ENCODE results near the gene PDLIM4.

The PDLIM4 gene

DNA sequence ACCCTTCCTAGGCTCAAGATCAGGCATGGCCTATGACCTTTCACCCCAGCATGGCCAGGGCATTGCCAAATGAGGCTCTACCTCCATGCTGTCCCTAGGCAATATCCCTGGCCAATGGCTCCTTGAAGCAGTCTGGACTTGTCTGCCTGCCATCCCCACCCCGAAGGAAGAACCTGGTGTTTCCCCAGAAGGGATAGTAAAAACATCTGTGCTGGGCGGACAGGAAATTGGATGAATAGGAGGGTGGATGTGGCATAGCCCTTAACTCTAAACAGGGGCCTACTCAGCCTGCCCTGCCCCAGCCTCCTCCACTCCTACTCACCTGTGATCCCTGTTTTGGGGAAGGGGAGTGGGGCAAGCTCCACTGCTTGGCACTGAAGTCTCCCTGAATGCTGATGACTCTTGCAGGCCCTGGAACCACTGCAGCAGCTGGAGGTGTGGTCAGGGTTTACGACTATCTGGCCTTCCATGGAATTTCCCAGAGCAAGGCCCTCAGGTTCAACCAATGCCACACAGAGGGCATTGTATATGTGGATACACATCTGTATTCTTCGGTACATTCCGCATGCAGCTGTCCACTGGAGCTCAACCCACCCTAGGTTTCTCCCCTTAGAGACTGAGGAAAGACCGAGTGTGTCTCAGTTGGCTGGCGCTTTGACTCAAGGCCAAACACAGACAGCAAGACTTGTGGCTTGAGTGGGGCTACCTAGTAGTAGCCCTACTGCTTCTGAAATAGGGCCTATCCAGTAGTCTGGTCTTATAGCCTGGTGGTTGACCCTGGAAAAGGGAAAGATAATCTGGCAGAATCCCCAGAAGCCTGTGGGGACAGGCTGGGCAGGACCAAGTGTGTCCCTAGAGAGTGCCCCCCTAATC lies 23.4 kb upstream of the PDLIM4 start:
- TF ChIP-seq, protein P1, sequence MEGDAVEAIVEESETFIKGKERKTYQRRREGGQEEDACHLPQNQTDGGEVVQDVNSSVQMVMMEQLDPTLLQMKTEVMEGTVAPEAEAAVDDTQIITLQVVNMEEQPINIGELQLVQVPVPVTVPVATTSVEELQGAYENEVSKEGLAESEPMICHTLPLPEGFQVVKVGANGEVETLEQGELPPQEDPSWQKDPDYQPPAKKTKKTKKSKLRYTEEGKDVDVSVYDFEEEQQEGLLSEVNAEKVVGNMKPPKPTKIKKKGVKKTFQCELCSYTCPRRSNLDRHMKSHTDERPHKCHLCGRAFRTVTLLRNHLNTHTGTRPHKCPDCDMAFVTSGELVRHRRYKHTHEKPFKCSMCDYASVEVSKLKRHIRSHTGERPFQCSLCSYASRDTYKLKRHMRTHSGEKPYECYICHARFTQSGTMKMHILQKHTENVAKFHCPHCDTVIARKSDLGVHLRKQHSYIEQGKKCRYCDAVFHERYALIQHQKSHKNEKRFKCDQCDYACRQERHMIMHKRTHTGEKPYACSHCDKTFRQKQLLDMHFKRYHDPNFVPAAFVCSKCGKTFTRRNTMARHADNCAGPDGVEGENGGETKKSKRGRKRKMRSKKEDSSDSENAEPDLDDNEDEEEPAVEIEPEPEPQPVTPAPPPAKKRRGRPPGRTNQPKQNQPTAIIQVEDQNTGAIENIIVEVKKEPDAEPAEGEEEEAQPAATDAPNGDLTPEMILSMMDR (conservative IDR thresholded peaks at IDR 0.05; ENCODE audit: low read length) = no peak
- DNase-seq (ENCODE audit: low read depth) = no peak
- no peak overlapping the region for H3K4me3 ChIP-seq (ENCODE audit: low read length)

DNA sequence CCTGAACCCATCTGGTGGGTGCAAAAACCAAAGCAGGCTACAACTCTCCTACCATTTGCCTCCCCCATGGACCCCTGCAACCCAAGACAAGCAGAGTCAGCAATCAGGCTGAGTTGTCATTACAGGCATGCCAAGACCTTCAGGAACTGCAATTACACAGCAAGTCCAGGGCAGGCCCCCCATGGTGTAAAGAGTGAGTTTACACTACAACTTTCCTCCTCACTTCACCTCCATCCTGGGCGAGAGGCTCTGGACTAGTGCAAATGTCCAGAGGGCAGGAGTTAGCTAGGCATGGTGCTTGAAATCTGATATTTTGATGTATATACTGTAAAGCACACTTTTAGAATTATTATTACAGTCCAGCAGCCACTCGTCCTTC lies 22.8 kb upstream of the PDLIM4 start:
- no peak for DNase-seq (ENCODE audit: low read depth)
- no peak overlapping the region for H3K4me3 ChIP-seq (ENCODE audit: low read length)
- TF ChIP-seq, protein P1 (conservative IDR thresholded peaks at IDR 0.05; ENCODE audit: low read length) = no peak

DNA sequence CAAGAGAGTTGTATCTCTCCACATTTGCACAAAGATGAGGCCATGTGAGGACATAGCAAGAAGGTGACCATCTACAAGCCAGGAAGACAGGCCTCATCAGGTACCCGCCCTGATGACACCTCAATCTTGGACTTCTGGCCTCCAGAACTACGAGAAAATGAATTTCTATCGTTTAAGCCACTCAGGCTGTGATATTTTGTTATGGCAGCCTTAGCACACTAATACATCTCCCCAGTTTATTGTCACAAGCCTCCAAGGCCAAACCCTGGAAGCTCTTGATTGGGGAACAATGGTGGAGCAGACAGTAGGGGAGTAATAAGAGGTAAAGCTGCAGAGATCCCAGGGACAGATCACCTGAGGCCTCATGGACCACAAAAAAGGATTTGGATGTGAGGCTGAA lies 22.2 kb upstream of the PDLIM4 start:
- TF ChIP-seq, protein P1 (conservative IDR thresholded peaks at IDR 0.05; ENCODE audit: low read length) = no peak
- DNase-seq (ENCODE audit: low read depth) = no peak
- H3K4me3 ChIP-seq (ENCODE audit: low read length) = no peak overlapping the region

DNA sequence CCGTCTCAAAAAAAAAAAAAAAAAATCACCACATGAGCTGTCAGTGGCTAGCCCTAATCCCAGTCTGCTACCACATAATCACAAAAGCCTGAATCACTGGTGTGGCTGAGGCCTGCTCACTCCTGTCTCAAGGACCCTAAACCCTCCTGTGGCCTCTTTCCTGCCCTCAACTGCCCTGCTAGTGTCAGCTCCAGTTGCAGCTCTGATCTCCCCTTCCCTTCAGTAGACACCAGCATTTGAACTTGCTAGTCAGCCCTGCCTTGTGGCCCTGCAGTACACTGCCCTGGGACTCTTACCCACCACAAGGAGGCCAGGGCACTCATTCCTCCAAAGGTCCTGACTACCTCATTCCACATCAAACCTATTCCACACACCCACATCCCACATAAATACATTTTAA lies 20.4 kb upstream of the PDLIM4 start:
- TF ChIP-seq, protein P1 (conservative IDR thresholded peaks at IDR 0.05; ENCODE audit: low read length) = peak; percentile 41
- peak; percentile 25 for DNase-seq (ENCODE audit: low read depth)
- H3K4me3 ChIP-seq (ENCODE audit: low read length) = no peak overlapping the region

DNA sequence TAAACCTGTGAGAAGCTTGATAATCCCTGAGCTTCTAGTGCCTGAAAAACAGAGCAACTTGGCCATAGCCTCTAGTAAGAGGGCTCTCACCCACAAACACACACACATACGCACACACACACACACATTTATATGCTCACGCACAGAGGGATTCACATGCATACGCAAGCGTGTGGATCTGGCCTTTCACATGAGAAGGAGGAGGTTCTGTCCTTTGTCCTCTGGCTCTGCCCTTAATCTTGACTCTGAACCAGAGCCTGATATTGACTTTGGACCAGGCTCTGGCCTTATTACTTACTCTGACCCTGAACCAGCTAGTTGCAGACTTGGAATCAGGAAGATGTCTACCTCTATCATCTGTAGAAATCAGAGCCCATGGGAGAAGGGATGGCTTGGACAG lies 19.8 kb upstream of the PDLIM4 start:
- H3K4me3 ChIP-seq (ENCODE audit: low read length) = no peak overlapping the region
- DNase-seq (ENCODE audit: low read depth) = no peak
- TF ChIP-seq, protein P1 (conservative IDR thresholded peaks at IDR 0.05; ENCODE audit: low read length) = no peak

DNA sequence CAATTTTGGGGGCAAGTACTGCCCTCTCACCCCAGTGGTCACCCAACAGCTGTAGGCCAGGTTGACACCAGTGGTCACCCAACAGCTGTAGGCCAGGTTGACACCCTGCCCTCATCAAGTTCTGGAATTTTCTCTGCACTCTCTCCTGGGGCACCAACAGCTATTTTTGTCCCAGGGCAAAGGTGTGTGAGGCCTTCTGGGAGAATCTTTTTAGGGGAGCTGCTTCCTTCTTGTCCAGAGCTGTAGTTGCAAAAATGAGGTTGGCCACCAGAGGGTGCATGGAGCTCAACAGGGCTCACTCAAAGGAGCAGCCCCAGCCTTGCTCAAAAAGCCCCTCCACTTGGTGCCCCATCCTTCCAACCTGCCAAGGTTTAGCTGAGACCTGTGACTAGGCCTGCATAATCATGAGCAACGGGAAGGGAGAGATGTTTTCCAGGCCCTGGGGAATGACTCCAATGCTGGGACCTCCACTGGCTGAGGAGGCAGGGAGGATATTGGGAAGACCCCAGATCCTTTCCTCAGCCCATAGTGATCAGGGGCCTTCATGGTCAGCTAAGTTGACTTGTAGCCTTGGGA lies 19.2 kb upstream of the PDLIM4 start:
- DNase-seq (ENCODE audit: low read depth) = peak; percentile 63
- TF ChIP-seq, protein P1 (conservative IDR thresholded peaks at IDR 0.05; ENCODE audit: low read length) = peak; percentile 85
- no peak overlapping the region for H3K4me3 ChIP-seq (ENCODE audit: low read length)

Data from AG10803 (cell line).